Dendritic cell treated with granulocyte-macrophage colony-stimulating factor and Interleukin-4, amounts not matched to agents 40 ng/mL and 50 ng/mL, for 4 days (primary cell): ENCODE measurements around the gene NAPB.

Experiments
- H3K27ac Mint-ChIP-seq: one replicate; pipeline ENCODE4 v1.8.0; 2022; ENCODE audit warnings: mild to moderate bottlenecking, mixed read lengths
- H3K27me3 Mint-ChIP-seq: one replicate; pipeline ENCODE4 v1.8.0; 2022; ENCODE audit warnings: mild to moderate bottlenecking, mixed read lengths
- H3K36me3 Mint-ChIP-seq: one replicate; pipeline ENCODE4 v1.8.0; 2022; ENCODE audit warnings: low read depth, mixed read lengths
- H3K4me1 Mint-ChIP-seq: one replicate; pipeline ENCODE4 v1.8.0; 2022; ENCODE audit warnings: low read depth, mixed read lengths
- H3K4me3 Mint-ChIP-seq: one replicate; pipeline ENCODE4 v1.8.0; 2022; ENCODE audit warnings: mild to moderate bottlenecking, moderate library complexity, mixed read lengths
- H3K9me3 Mint-ChIP-seq: one replicate; pipeline ENCODE4 v1.8.0; 2022; ENCODE audit warnings: mixed read lengths
- intact Hi-C: fragments of 100-400 bp; cut with micrococcal nuclease; formaldehyde crosslinking; loops from one replicate; pipeline ENCODE4 v1.15.0; 2022

The NAPB gene

GRCh38 chr20:23347791-23348190, 73.5 kb downstream of the NAPB start:
- H3K9me3 Mint-ChIP-seq: no peaks in the 10 kb centered on the region
- H3K4me3 Mint-ChIP-seq: no peak overlapping the region
- intact Hi-C loops: no loop called here
- H3K36me3 Mint-ChIP-seq: no peaks in the 10 kb centered on the region
- H3K27me3 Mint-ChIP-seq: peaks cover 5% of the 10 kb centered on the region
- no peak overlapping the region for H3K27ac Mint-ChIP-seq
- peaks cover 18% of the 10 kb centered on the region for H3K4me1 Mint-ChIP-seq

- intact Hi-C loops: no loop called here
- H3K9me3 Mint-ChIP-seq: no peaks in the 10 kb centered on the region
- peaks cover 8% of the 10 kb centered on the region for H3K27me3 Mint-ChIP-seq
- peaks cover 9% of the 10 kb centered on the region for H3K4me1 Mint-ChIP-seq
- no peak overlapping the region for H3K27ac Mint-ChIP-seq
- no peaks in the 10 kb centered on the region for H3K36me3 Mint-ChIP-seq
- H3K4me3 Mint-ChIP-seq: no peak overlapping the region
These were observed 75.3 kb downstream of the NAPB start for GRCh38 chr20:23346002-23346401.

GRCh38 chr20:23344336-23344735, 77.0 kb downstream of the NAPB start:
- Mint-ChIP-seq H3K4me3 (no peak overlapping the region), H3K27me3 (peaks cover 10% of the 10 kb centered on the region), H3K4me1 (peaks cover 2% of the 10 kb centered on the region), H3K27ac (no peak overlapping the region), H3K9me3 (no peaks in the 10 kb centered on the region), H3K36me3 (no peaks in the 10 kb centered on the region)
- intact Hi-C loops: loop anchor here (5.0 kb wide), 1 partner anchor 292 kb away; no protein-coding TSS in a partner anchor

- intact Hi-C loops: loop anchor here (5.0 kb wide), 1 partner anchor 291 kb away; no protein-coding TSS in a partner anchor
These were observed 77.7 kb downstream of the NAPB start for GRCh38 chr20:23343590-23343989.

GRCh38 chr20:23341073-23341472, 80.2 kb downstream of the NAPB start:
- Mint-ChIP-seq H3K27me3 (peaks cover 11% of the 10 kb centered on the region), H3K27ac (no peak overlapping the region), H3K4me1 (no peaks in the 10 kb centered on the region), H3K36me3 (no peaks in the 10 kb centered on the region), H3K4me3 (no peak overlapping the region), H3K9me3 (no peaks in the 10 kb centered on the region)
- intact Hi-C loops: loop anchor here (2.0 to 5.0 kb wide), 2 partner anchors 289 to 1006 kb away; no protein-coding TSS in a partner anchor

More at GRCh38 chr20:23343590-23343989, 77.7 kb downstream of the NAPB start:
- Mint-ChIP-seq H3K36me3 (no peaks in the 10 kb centered on the region), H3K27ac (no peak overlapping the region), H3K4me3 (no peak overlapping the region), H3K4me1 (no peaks in the 10 kb centered on the region), H3K27me3 (peaks cover 13% of the 10 kb centered on the region), H3K9me3 (no peaks in the 10 kb centered on the region)

GRCh38 chr20:23340524-23340923, 80.8 kb downstream of the NAPB start:
- no peaks in the 10 kb centered on the region for H3K9me3 Mint-ChIP-seq
- no peak overlapping the region for H3K27ac Mint-ChIP-seq
- H3K4me3 Mint-ChIP-seq: no peak overlapping the region
- H3K4me1 Mint-ChIP-seq: no peaks in the 10 kb centered on the region
- H3K27me3 Mint-ChIP-seq: peaks cover 11% of the 10 kb centered on the region
- intact Hi-C loops: loop anchor here (1.0 to 5.0 kb wide), 3 partner anchors 288 to 1006 kb away; no protein-coding TSS in a partner anchor
- no peaks in the 10 kb centered on the region for H3K36me3 Mint-ChIP-seq

- H3K4me1 Mint-ChIP-seq: no peaks in the 10 kb centered on the region
- H3K27me3 Mint-ChIP-seq: peaks cover 17% of the 10 kb centered on the region
- intact Hi-C loops: loop anchor here (1.0 to 5.0 kb wide), 4 partner anchors 108 to 1005 kb away; no protein-coding TSS in a partner anchor
- no peak overlapping the region for H3K27ac Mint-ChIP-seq
- no peaks in the 10 kb centered on the region for H3K36me3 Mint-ChIP-seq
- H3K9me3 Mint-ChIP-seq: no peaks in the 10 kb centered on the region
- H3K4me3 Mint-ChIP-seq: no peak overlapping the region
These were observed 81.3 kb downstream of the NAPB start for GRCh38 chr20:23339986-23340385.

- Mint-ChIP-seq H3K36me3 (no peaks in the 10 kb centered on the region), H3K27me3 (peaks cover 34% of the 10 kb centered on the region), H3K27ac (no peak overlapping the region), H3K4me3 (no peak overlapping the region), H3K9me3 (no peaks in the 10 kb centered on the region), H3K4me1 (peaks cover 7% of the 10 kb centered on the region)
- intact Hi-C loops: loop anchor here (5.0 kb wide), 1 partner anchor 105 kb away; no protein-coding TSS in a partner anchor
These were observed 84.0 kb downstream of the NAPB start for GRCh38 chr20:23337312-23337711.

- H3K4me3 Mint-ChIP-seq: no peak overlapping the region
- H3K36me3 Mint-ChIP-seq: no peaks in the 10 kb centered on the region
- H3K27ac Mint-ChIP-seq: no peak overlapping the region
- H3K9me3 Mint-ChIP-seq: no peaks in the 10 kb centered on the region
- H3K4me1 Mint-ChIP-seq: peaks cover 7% of the 10 kb centered on the region
- intact Hi-C loops: loop anchor here (5.0 kb wide), 1 partner anchor 104 kb away; no protein-coding TSS in a partner anchor
- H3K27me3 Mint-ChIP-seq: peaks cover 37% of the 10 kb centered on the region
These were observed 84.8 kb downstream of the NAPB start for GRCh38 chr20:23336476-23336875.

- no peak overlapping the region for H3K4me3 Mint-ChIP-seq
- H3K27me3 Mint-ChIP-seq: peaks cover 39% of the 10 kb centered on the region
- H3K36me3 Mint-ChIP-seq: no peaks in the 10 kb centered on the region
- no peak overlapping the region for H3K27ac Mint-ChIP-seq
- no peaks in the 10 kb centered on the region for H3K9me3 Mint-ChIP-seq
- intact Hi-C loops: loop anchor here (5.0 kb wide), 1 partner anchor 103 kb away; no protein-coding TSS in a partner anchor
- H3K4me1 Mint-ChIP-seq: peaks cover 7% of the 10 kb centered on the region
These were observed 85.8 kb downstream of the NAPB start for GRCh38 chr20:23335521-23335920.

GRCh38 chr20:23334111-23334510, 87.2 kb downstream of the NAPB start:
- intact Hi-C loops: no loop called here
- no peak overlapping the region for H3K27ac Mint-ChIP-seq
- no peak overlapping the region for H3K4me3 Mint-ChIP-seq
- H3K9me3 Mint-ChIP-seq: no peaks in the 10 kb centered on the region
- no peaks in the 10 kb centered on the region for H3K36me3 Mint-ChIP-seq
- H3K27me3 Mint-ChIP-seq: peaks cover 36% of the 10 kb centered on the region
- H3K4me1 Mint-ChIP-seq: peaks cover 7% of the 10 kb centered on the region

GRCh38 chr20:23332467-23332866, 88.8 kb downstream of the NAPB start:
- Mint-ChIP-seq H3K27ac (no peak overlapping the region), H3K36me3 (no peaks in the 10 kb centered on the region), H3K4me3 (no peak overlapping the region), H3K9me3 (no peaks in the 10 kb centered on the region), H3K27me3 (peaks cover 34% of the 10 kb centered on the region), H3K4me1 (peaks cover 7% of the 10 kb centered on the region)
- intact Hi-C loops: no loop called here

- intact Hi-C loops: no loop called here
- no peak overlapping the region for H3K4me3 Mint-ChIP-seq
- no peaks in the 10 kb centered on the region for H3K9me3 Mint-ChIP-seq
- H3K36me3 Mint-ChIP-seq: no peaks in the 10 kb centered on the region
- H3K4me1 Mint-ChIP-seq: peaks cover 7% of the 10 kb centered on the region
- H3K27ac Mint-ChIP-seq: no peak overlapping the region
- peaks cover 34% of the 10 kb centered on the region for H3K27me3 Mint-ChIP-seq
These were observed 89.6 kb downstream of the NAPB start for GRCh38 chr20:23331450-23332350.

- peaks cover 12% of the 10 kb centered on the region for H3K27me3 Mint-ChIP-seq
- intact Hi-C loops: no loop called here
- no peaks in the 10 kb centered on the region for H3K9me3 Mint-ChIP-seq
- no peak overlapping the region for H3K27ac Mint-ChIP-seq
- no peaks in the 10 kb centered on the region for H3K4me1 Mint-ChIP-seq
- no peaks in the 10 kb centered on the region for H3K36me3 Mint-ChIP-seq
- no peak overlapping the region for H3K4me3 Mint-ChIP-seq
These were observed 93.5 kb downstream of the NAPB start for GRCh38 chr20:23327617-23328333.
